Esophagus (tissue), 2 donors: ENCODE results near the gene BLVRB. TPM values are rescaled to one million over a fixed set of nuclear protein-coding genes. Genes with fewer than 3 reads are reported as not detected.
"Not testable (repeated sequence)": the region's sequence is repeated elsewhere in the genome, so short reads cannot be mapped to it uniquely, and the experiment has no call there.

Experiments used
- H3K27ac ChIP-seq, 2 donors: one replicate each; pipeline ENCODE4 v1.5.1; 2013; ENCODE audit warnings: low read depth in 2 of 2, mild to moderate bottlenecking in 2 of 2, inconsistent platforms in 1 of 2, low read length in 1 of 2, moderate library complexity in 1 of 2
- H3K27me3 ChIP-seq, 2 donors: one replicate each; pipeline ENCODE4 v1.6.1; 2013; ENCODE audit warnings: low read length in 2 of 2, control low read depth in 1 of 2, mild to moderate bottlenecking in 1 of 2; ENCODE audit not compliant: insufficient read depth in 2 of 2, control insufficient read depth in 1 of 2
- H3K36me3 ChIP-seq, 2 donors: one replicate each; pipeline ENCODE4 v1.6.1; 2013; ENCODE audit warnings: low read length in 1 of 2; ENCODE audit not compliant: control insufficient read depth in 2 of 2, insufficient read depth in 2 of 2
- H3K4me1 ChIP-seq, 2 donors: one replicate each; pipeline ENCODE4 v1.6.1; 2013; ENCODE audit warnings: low read length in 1 of 2; ENCODE audit not compliant: control insufficient read depth in 2 of 2, insufficient read depth in 2 of 2
- H3K4me3 ChIP-seq, 2 donors: one replicate each; pipeline ENCODE4 v1.5.1; 2013; ENCODE audit warnings: low read length in 2 of 2, mild to moderate bottlenecking in 2 of 2, low read depth in 1 of 2, moderate library complexity in 1 of 2
- H3K9me3 ChIP-seq, 2 donors: one replicate each; pipeline ENCODE4 v1.6.1; 2013; ENCODE audit warnings: mild to moderate bottlenecking in 2 of 2, low read depth in 1 of 2, low read length in 1 of 2, moderate library complexity in 1 of 2; ENCODE audit not compliant: control insufficient read depth in 2 of 2, insufficient read depth in 1 of 2
- WGBS, 2 donors: extraction: QIAGEN DNeasy Blood & Tissue Kit; methylation state at CpG; one replicate each; pipeline ENCODE4 v1.1.7; 2013; 5-methylcytosine and 5-hydroxymethylcytosine counted together
- polyA plus RNA-seq, 2 donors: library from polyadenylated mRNA; stranded (reverse); fragments of 200-250 nt; gene quantifications; one replicate each; pipeline ENCODE4 v1.2.3, GENCODE V29; 2013
- donor health status: healthy with polysubstance abuse.
- donor health status: Bipolar disorder and iron deficiency.

The BLVRB gene
- polyA plus RNA-seq, 2 donors: 213 to 241 TPM

GRCh38 chr19:40493778-40494177, 28.2 kb upstream of the BLVRB start:
- no peaks in the 10 kb centered on the region for H3K27me3 ChIP-seq
- peaks cover 0 to 3% of the 10 kb centered on the region in 2 donors for H3K36me3 ChIP-seq
- H3K9me3 ChIP-seq: no peaks in the 10 kb centered on the region
- WGBS, 2 donors: 47 to 63% methylated on average over 4 of the region's 4 CpGs
- H3K27ac ChIP-seq: no peak overlapping the region
- no peak overlapping the region for H3K4me3 ChIP-seq
- H3K4me1 ChIP-seq: no peaks in the 10 kb centered on the region

- Histone ChIP-seq H3K4me3 (no peak overlapping the region), H3K36me3 (peaks cover 0 to 2% of the 10 kb centered on the region in 2 donors), H3K27me3 (no peaks in the 10 kb centered on the region), H3K9me3 (no peaks in the 10 kb centered on the region), H3K4me1 (peaks cover 3 to 4% of the 10 kb centered on the region in 2 donors), H3K27ac (no peak overlapping the region)
- WGBS, 2 donors: 94 to 95% methylated on average over 3 of the region's 3 CpGs
Observed at GRCh38 chr19:40492274-40492673, 26.7 kb upstream of the BLVRB start.

- 67 to 74% methylated on average over 25 of the region's 25 CpGs for WGBS, 2 donors
- no peaks in the 10 kb centered on the region for H3K36me3 ChIP-seq
Observed at GRCh38 chr19:40489882-40490230, 24.3 kb upstream of the BLVRB start.

GRCh38 chr19:40486017-40486416, 20.5 kb upstream of the BLVRB start:
- Histone ChIP-seq H3K4me1 (peaks cover 3 to 4% of the 10 kb centered on the region in 2 donors), H3K27ac (no peak overlapping the region), H3K9me3 (no peaks in the 10 kb centered on the region), H3K4me3 (no peak overlapping the region), H3K27me3 (no peaks in the 10 kb centered on the region), H3K36me3 (no peaks in the 10 kb centered on the region)
- 92% methylated on average over 3 of the region's 3 CpGs for WGBS, 2 donors

More at GRCh38 chr19:40489882-40490230, 24.3 kb upstream of the BLVRB start:
- Histone ChIP-seq H3K4me3 (no peak overlapping the region), H3K27me3 (no peaks in the 10 kb centered on the region), H3K4me1 (peaks cover 3 to 4% of the 10 kb centered on the region in 2 donors), H3K27ac (no peak overlapping the region), H3K9me3 (no peaks in the 10 kb centered on the region)

- not testable (repeated sequence) for H3K27ac ChIP-seq, H3K36me3 ChIP-seq, H3K4me1 ChIP-seq, H3K4me3 ChIP-seq, H3K9me3 ChIP-seq, H3K27me3 ChIP-seq
- 86 to 88% methylated on average over 15 of the region's 15 CpGs for WGBS, 2 donors
Observed at GRCh38 chr19:40475878-40476644, 10.5 kb upstream of the BLVRB start.

- no peaks in the 10 kb centered on the region for H3K4me1 ChIP-seq
- WGBS, 2 donors: 86 to 91% methylated on average over 4 of the region's 4 CpGs
- H3K27me3 ChIP-seq: no peaks in the 10 kb centered on the region
- no peaks in the 10 kb centered on the region for H3K9me3 ChIP-seq
- H3K36me3 ChIP-seq: no peaks in the 10 kb centered on the region
- no peak overlapping the region for H3K4me3 ChIP-seq
- no peak overlapping the region for H3K27ac ChIP-seq
Observed at GRCh38 chr19:40474737-40475136, 9.2 kb upstream of the BLVRB start.

- no peak overlapping the region for H3K4me3 ChIP-seq
- WGBS, 2 donors: 93 to 95% methylated on average over 12 to 13 of the region's 13 CpGs
- no peak overlapping the region for H3K27ac ChIP-seq
- H3K27me3 ChIP-seq: no peaks in the 10 kb centered on the region
- H3K9me3 ChIP-seq: no peaks in the 10 kb centered on the region
- H3K36me3 ChIP-seq: no peaks in the 10 kb centered on the region
- H3K4me1 ChIP-seq: no peaks in the 10 kb centered on the region
Observed at GRCh38 chr19:40472516-40472915, 7.0 kb upstream of the BLVRB start.

GRCh38 chr19:40471111-40471510, 5.6 kb upstream of the BLVRB start:
- Histone ChIP-seq H3K9me3 (no peaks in the 10 kb centered on the region), H3K36me3 (no peaks in the 10 kb centered on the region), H3K4me1 (peaks cover 2 to 7% of the 10 kb centered on the region in 2 donors), H3K27ac (no peak overlapping the region), H3K27me3 (no peaks in the 10 kb centered on the region), H3K4me3 (no peak overlapping the region)
- WGBS, 2 donors: 96 to 99% methylated on average over 3 of the region's 3 CpGs

GRCh38 chr19:40469011-40469410, 3.5 kb upstream of the BLVRB start:
- 93 to 97% methylated on average over 6 of the region's 6 CpGs for WGBS, 2 donors
- H3K27ac ChIP-seq: no peak overlapping the region
- no peaks in the 10 kb centered on the region for H3K9me3 ChIP-seq
- H3K4me1 ChIP-seq: peaks cover 4 to 8% of the 10 kb centered on the region in 2 donors
- no peaks in the 10 kb centered on the region for H3K36me3 ChIP-seq
- no peaks in the 10 kb centered on the region for H3K27me3 ChIP-seq
- H3K4me3 ChIP-seq: no peak overlapping the region
